Left renal pelvis (tissue), 4 donors: ENCODE results near the gene KCNMA1. TPM values are rescaled to one million over a fixed set of nuclear protein-coding genes. Genes with fewer than 3 reads are reported as not detected.

ENCODE experiments used
- DNase-seq, 4 donors: peaks; one replicate each; pipeline ENCODE4 v3.0.0-alpha.2; 2013; ENCODE audit warnings: low read depth in 4 of 4, low spot score in 3 of 4
- polyA plus RNA-seq, 4 donors: library from polyadenylated mRNA; unstranded; fragments of 120-200 nt; gene quantifications; one replicate each; pipeline ENCODE4 v1.2.1, GENCODE V29; 2013; ENCODE audit not compliant: insufficient read length in 4 of 4

KCNMA1 gene
- polyA plus RNA-seq, 4 donors: 3.3 to 4.9 (median 4.4) TPM

DNA sequence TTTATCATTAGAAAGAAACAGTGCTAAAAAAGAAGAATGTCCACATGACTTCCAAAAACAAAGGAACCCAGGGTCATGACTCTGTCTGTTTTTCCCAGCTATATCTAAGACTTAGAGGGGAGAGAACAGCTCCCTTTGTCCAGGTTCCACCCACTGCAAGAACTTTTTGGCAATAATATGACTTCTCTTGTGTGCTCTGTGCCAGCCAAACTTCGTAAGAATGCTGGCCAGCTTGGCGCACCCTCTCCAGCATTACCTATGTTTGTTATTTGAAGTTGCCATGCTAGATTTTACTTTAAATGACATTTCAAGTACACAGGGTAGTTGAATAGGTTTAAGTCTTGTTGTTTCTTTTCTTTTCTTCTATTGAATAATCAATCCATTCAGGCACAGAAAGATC lies 371.4 kb downstream of the KCNMA1 start:
- no peak for DNase-seq

DNA sequence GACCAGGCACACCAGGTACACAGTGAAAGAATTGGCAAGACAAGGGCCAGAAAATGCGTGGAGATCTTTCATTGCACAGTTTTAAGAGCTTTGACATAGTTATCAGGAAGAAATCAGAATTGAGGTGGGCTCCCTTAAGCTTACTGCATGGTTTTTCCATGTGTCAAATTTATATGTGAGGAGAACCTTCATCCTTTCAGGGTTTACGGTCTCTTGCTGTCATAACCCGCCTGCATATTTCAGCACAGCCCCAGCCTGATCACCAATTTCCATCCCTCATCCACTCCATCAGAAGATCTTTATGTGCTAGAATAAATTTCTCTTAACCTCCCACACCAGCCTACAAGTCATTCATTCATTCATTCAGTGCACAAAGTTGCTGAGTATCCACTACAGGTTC lies 373.1 kb downstream of the KCNMA1 start:
- no peak for DNase-seq

GRCh38 chr10:77264107-77264506 lies 373.5 kb downstream of the KCNMA1 start:
- DNase-seq: no peak

- no peak for DNase-seq
These were observed 373.9 kb downstream of the KCNMA1 start for GRCh38 chr10:77263700-77264099.

DNA sequence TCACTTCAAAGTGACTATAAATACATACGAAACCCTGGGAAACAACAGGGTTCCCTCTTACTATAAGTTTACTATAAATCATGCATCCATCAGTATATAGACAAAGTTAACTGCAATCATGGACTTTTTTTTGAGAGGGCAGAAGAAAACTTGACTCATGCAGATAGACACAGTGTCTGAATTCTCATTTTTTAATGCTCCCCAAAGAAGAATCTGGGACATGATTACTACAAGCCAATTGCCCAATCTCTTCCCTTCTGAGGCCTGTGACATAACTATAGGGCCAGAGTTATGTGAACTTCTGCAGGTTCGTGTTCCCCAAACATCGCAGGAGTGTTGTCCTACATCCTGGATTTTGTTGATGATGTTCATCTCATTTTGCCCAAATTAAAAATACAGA lies 376.5 kb downstream of the KCNMA1 start:
- no peak for DNase-seq

- no peak for DNase-seq
These were observed 378.3 kb downstream of the KCNMA1 start for GRCh38 chr10:77259171-77259874.

DNA sequence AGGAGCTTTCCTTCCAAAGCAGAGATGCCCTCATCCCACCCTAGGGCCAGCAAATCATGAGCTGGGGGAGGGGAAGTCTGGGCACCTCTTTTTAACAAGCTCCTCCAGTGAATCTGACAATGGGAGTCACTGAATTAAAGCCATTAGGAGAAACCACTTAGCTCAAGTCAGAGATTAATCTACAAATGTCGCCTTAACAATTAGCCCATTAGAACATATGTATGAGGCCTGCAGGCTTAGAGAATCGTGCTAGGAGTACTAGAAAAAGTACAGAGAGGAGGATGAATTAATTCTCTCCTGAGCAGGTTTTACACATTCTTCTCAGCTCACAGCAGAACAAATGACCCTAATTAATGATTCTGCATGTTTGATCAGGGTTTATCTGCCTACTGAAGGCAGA lies 381.3 kb downstream of the KCNMA1 start:
- no peak for DNase-seq

- DNase-seq: no peak
These were observed 384.0 kb downstream of the KCNMA1 start for GRCh38 chr10:77253556-77254064.

DNA sequence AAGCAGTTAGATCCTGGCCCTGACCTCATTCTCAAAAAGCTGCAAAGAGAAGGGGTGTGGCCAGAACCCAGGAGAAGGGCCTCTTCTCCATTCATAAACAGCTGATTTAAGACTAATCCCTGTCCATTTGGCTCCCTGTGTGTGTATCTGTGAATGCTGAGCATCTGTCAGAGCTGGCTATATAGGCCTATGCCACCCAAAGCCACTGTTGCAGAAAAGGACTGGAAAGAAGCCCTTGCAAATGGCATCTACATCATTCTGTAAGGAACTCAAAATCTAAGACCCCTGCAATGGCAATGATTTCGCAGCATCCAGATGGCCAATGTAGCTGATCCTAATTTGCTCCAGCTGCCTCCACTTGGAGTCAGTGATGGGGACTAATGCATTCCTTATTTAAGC lies 384.5 kb downstream of the KCNMA1 start:
- no peak for DNase-seq

DNA sequence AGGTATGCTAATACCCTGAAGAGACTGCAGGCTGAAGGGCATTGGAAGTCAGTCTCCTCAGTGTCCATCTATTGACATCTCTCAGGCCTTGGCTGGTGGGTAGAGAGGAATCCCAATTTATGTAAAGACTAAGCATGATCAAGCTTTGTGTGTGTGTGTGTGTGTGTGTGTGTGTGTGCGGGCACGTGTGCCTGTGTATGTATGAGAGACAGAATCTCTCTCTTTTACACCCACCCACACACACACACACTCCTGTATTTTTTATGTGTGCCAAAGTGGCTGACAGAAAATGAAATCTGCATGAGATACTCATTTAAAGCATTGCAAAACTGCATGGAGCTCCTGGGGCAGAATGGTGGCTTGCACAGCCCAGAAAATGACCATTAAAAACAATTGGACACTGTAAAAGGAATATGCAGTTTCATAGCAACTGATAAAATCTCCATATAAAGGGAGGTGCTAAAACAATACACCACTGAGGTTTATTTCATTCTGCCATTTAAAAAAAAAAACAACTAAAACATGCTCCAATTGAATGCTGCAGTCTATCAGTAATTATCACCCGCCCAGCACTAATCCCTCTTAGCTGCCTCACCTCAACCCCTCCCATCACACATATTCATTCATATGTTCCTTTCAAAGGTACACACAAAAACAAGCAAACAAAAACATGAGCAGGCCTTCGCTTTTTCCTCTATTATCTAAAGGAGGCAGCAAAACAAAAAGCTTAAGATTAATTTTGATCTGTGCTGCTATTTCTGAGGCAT lies 385.0 kb downstream of the KCNMA1 start:
- no peak for DNase-seq

- no peak for DNase-seq
These were observed 386.2 kb downstream of the KCNMA1 start for GRCh38 chr10:77251297-77252013.

DNA sequence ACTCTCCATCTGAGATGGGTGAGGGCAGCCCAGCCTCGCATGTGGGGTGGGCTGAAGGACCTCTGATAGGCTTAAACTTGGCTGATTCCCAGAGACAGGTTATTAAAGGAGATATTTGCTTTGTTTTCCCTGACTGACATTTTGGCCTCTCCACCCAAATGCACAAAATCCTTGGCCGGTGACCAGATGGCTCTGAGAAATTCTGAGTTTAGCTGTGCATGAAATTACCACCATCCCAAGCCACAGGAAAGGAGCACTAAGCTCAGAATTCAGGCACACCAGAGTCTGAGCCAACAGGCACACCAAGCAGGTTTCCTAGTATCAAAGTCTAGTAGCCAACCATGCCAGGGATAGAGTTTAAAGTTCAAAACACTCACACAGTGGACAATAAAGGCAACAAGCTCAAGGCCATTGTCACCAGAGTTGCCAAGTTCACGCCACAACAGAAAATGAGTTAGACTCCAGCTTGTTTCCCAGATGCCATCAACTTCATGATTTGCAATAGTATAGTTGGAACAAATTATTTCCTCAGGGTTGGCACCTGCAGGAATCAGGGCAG lies 387.6 kb downstream of the KCNMA1 start:
- no peak for DNase-seq

DNA sequence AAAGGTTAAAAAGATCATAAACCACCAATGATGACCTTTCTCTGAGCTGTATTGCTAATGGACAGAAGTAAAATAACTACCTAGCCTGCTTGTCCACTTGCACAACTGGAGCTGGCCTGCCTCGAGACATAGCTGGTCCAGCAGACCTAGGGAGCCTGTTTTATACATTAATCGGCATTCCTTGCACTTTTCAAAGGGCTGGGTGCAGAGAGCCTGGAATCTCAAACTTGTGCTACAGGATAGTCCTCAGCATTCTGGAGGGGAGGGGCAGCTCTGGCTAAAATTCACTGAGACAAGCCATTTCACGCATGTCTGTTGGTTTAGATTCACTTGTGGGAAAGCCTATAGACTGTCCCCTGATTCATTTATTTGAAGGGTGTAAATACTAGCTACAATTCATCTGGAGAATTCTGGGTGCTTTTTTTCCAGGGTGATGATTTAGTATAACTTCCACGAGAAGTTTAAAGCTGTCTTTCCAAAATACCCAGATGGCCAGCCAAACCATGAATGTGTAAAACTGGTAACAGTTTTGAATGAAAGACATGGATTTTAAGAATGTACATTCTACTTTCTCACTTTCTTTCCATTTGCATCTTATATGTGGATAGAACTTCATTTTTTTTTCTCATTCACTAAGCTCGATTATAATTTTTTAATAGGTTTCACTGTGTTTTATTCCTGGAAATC lies 389.4 kb downstream of the KCNMA1 start:
- DNase-seq: no peak

GRCh38 chr10:77247031-77247990 lies 390.3 kb downstream of the KCNMA1 start:
- DNase-seq: no peak

DNA sequence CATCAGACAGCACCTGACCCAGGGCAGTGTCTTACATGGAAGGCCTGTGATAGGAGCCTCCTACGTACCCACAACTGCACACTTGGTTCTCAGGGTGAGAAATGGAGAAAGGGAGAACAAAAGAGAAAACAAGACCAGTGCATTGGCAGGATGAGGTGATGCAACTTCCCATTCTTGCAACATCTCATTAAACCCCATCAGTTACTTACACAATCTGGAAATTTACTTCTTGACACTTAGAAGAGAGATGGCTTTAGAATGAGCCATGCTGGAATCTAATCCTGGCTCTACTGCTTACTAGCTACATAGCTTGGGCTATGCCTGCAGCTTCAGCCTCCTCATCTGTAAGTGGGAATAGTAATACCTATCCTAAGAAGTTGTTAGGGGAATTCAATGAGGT lies 391.7 kb downstream of the KCNMA1 start:
- DNase-seq: no peak

DNA sequence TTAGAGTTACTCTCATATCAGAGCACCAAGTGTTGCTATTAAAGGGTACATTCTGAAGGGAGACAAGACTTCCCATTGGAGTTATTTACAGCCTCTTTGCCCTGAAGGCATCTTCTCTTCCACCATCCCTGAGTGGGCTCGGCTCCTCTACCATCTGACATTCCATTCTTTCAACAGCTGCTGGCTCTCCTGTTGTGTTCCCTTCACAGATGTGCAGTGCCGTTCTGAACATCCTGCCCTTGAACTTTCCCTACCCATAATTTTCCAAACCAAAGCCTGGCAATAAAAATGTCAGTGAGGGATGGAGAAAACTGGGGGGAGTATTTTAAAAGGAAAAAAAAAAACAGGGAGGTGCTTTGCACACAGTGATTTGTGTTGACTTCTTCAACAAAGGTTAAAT lies 392.9 kb downstream of the KCNMA1 start:
- peak in 2 of 4 donors; percentile 33 to 45 for DNase-seq

DNA sequence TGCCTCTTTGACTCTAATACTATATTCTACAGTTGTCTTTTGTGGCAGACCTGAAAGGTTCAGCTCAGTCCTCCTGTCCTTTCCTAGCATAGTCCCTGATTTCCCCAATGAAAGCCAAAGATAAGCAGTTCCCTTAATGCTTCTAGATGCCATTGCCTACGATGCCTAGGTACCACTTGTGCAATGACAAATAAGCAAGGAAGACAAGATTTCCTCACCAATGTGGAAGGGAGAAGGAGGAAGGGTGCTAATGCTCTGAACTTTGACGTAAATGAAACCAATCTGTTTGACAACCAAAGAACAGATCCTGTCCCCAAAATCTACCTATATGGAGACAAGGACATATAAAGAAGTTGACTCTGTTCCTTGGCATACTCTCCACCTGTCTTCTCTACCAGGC lies 393.3 kb downstream of the KCNMA1 start:
- no peak for DNase-seq

DNA sequence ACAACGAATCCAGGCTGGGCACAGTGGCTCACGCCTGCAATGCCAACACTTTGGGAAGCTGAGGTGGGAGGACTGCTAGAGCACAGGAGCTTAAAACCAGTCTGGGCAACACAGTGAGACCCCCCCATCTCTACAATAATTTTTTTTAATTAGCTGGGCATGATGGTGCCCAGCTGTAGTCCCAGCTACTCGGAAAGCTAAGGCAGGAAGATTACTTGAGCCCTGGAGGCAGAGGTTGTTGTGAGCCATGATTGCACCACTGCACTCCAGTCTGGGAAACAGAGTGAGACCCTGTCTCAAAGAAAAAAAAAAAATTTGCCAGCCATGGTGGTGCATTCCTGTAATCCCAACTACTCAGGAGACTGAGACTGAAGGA lies 396.3 kb downstream of the KCNMA1 start:
- no peak for DNase-seq

- no peak for DNase-seq
These were observed 396.8 kb downstream of the KCNMA1 start for GRCh38 chr10:77240706-77241349.
